Measurements from ENCODE around the gene FILIP1L.
"Not testable (repeated sequence)": the region's sequence is repeated elsewhere in the genome, so short reads cannot be mapped to it uniquely, and the experiment has no call there.

The FILIP1L gene

DNA sequence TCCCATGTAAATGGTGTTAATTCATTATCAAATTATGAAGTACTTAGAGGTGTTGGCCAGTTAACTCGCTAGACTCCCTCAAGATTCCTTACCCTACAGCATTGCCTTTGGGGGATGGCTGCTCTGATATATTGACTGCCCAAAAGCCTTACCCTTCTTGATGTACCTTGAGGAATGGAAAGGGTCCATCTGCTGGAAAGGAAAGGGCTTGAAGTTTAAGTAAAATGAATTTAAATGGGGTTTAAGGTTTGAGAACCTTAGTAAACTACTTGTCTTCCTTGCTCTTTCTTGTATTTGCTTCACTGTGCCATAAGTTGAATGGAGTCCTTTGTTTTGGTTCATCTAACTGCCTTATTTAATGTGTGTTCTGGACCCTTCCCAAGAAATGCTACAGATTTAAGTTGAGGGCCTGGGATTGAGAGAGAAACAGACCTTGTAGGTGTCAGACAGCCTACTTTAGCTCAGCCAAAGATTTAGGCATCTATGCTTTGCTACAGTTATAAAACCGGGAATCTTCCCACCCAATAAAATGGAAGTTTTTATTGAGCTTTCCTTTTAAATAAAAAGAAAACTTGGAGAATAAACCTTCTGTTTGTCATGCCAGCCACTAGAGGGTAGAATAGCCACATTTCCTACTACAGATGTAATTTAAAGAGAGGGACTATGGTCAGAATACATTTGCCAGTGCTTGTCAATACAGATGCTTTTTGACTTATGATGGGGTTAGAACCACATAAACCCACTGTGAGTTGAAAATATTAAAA lies 271.3 kb downstream of the FILIP1L start:
- DNase-seq (ENCODE audit: low spot score) = peak; percentile 73

DNA sequence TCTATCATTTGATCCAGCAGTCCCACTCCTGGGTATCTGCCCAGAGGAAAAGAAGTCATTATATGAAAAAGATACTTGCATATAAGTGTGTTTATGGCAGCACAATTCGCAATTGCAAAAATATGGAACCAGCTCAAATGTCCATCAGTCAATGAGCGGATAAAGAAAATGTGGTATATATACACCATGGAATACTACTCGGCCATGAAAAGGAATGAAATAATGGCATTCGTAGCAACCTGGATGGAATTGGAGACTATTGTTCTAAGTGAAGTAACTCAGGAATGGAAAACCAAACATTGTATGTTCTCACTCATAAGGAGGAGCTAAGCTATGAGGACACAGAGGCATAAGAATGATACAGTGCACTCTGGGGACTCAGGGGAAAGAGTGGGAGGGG lies 272.4 kb downstream of the FILIP1L start:
- not testable (repeated sequence) for DNase-seq (ENCODE audit: low spot score)

DNA sequence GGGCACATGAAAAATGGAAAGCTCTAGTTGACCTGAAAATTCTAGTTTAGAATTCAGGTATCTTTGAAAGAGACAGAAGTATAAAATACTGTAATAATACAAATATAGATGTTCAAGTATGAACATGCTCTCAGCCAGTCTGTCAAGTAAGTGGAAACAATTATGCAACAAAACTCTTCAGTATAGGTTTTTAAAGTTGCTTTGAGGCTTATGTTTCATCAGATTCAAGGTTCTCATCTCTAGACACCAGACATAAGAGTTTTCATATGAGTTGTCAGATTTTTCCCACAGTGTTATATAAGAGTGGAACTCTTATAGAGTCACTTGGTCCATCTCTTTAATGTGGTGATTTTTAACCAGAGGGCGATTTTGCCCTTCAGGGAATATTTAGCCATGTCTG lies 274.7 kb downstream of the FILIP1L start:
- no peak for DNase-seq (ENCODE audit: low spot score)

DNA sequence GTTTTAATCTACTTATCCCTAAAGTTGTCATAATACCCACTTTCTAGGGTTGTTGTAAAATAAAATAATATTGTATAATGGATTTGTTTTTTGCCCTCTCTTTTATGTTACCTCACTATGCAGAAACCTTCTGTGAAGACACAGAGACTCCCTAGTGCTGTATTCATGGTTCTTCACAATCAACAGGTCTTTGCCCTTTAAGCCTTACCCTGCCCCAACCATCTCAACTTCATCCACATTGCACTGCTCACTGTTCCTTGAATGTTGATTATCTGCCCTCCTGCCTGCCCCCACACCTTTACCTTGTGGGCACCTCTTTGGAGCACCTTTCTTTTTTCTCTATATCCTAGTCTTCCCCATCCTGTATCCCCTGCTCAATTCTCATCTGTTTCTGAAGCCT lies 275.5 kb downstream of the FILIP1L start:
- no peak for DNase-seq (ENCODE audit: low spot score)

DNA sequence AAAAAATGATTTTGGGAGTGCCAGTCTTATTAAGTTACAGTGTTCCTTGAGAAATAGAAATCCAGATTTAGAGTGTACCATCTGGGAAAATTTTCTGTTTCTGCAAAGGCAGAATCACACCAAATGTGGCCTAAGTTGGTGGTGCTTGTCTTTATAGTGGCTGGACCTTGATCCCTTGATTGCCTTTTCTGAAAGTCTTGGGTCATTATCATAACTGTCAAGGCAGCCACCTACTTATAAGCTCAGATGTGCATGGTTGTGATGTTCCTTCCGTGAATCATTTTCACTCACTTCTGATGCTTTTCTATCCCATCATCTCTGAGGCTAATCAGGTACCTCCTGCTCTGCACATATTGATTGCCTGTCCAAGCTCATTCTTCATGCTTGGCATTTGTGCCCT lies 276.6 kb downstream of the FILIP1L start:
- no peak for DNase-seq (ENCODE audit: low spot score)

GRCh38 chr3:99836681-99837080 lies 277.6 kb downstream of the FILIP1L start:
- no peak for DNase-seq (ENCODE audit: low spot score)

GRCh38 chr3:99834211-99834957 lies 279.9 kb downstream of the FILIP1L start:
- DNase-seq (ENCODE audit: low spot score) = no peak

DNA sequence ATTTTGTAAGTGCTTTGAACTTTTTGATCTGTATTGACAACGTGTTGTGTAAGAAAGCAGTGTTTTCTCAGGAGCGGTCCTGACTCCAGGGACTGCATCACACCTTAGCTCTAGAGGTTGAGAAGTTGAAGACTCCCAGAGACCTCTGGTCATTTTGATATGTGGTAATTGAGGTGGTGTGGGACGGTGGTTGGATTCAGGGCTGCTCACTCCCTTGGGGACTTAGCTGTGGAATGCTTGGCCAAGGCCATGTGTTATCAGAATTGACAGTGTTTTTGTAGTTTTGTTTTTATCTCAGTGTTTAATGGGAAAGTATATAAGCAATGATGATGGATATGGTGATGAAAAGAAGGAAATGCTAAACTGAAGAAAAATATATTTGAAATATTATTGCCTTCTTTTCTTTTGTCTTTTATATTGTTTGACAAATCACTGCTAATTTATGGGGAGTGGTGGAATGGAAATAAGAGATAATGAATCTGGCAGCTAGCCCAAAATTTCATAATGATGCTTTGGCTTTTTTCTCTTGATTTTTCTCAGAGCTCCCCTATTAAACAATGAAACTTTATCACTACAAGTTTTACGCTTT lies 280.6 kb downstream of the FILIP1L start:
- DNase-seq (ENCODE audit: low spot score) = no peak

DNA sequence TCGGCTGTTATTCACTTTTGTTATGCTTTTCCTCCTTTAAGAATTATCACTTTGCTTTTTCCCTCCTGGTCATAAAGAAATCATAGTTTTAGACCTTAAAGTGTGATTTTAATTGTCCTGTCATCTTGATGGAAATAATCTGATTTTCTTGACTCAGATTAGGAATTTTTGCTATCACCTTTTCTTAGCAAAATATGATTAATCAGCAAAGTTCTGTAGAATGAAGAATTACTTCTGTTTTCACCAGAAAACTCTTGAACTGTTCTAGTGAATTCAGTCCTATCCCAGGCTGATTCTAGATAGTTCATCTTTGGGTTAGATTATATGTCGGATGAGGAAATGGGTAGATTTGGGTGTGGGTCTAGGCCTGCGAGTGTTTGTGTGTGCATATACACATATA lies 284.5 kb downstream of the FILIP1L start:
- no peak for DNase-seq (ENCODE audit: low spot score)

GRCh38 chr3:99825004-99825640 lies 289.2 kb downstream of the FILIP1L start:
- DNase-seq (ENCODE audit: low spot score) = no peak

DNA sequence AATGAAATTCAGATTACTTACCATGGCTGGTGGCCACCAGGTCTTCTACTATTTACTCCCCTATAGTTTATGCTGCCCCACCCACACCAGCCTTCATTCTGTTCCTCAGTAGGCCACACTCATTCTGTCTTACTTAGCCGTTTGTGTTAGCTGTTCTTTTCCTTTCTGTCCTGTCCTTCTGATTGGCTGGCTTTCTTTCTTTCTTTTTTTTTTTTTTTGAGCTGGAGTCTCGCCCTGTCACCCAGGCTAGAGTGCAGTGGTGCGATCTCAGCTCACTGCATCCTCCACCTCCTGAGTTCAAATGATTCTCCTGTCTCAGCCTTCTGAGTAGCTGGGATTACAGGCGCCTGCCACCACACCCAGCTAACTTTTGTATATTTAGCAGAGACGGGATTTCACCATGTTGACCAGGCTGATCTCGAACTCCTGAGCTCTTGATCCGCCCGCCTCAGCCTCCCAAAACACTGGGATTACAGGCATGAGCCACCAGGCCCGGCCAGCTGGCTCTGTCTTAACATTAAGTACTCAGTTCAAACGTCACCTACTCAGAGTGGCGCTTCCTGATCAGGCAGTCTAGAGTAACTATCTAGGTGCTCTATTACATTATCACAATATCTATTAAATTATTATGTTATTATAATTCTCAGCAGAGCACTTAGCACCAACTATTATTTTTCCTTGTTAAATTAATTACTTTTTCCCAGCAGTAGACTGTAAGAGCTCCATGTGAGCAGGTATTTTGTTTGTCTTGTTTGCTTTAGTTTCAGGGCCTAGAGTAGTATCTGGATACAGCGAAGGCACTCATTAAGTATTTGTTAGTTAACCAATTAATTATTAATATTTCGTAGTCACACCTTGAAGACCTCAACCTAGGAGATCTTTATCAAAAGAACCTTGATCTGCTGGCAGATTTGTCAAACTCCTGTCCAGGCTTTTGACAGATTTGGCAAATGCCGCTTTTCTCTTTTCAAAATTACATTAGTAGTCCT lies 290.3 kb downstream of the FILIP1L start:
- no peak for DNase-seq (ENCODE audit: low spot score)

- DNase-seq (ENCODE audit: low spot score) = no peak
Measured at GRCh38 chr3:99818818-99819217, 295.5 kb downstream of the FILIP1L start.

DNA sequence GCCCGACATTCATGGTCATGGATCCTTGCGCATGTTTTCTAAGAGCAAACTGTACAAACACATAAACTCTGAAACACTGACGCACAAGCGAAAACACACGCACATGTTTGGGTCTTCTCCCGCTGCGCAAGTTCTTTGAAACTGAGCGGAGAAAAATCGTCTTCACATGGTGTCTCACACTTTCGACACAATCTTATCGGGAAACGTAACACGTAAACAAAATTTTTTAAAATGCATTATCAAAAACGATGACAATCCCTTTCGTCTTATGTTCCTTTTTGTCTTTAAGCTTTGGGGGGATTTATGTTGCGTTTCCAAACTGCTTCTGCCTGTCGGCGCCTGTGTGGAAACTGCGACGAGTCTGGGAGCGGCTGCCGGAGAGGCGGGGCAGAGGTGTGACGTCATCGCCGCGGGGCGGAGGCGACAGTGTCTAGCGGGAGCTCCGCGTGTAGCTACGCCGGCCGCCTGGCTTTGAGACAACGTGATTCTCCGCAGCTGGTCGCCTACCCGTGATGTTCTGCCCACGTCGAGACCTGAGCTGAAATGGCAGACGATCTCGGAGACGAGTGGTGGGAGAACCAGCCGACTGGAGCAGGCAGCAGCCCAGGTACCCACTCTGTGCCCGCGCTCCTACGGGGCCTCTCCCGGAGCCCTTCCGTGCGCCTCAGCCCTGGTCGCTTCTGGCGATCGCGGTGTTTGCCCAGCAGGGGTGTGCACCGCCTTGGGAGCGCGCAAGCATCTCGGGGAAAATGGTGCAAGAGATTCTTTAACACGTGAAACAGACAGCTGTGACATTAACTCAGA lies 296.7 kb downstream of the FILIP1L start, which contains the start of gene CMSS1:
TSS of gene CMSS1 (plus strand) at position 426 of the 804 bp plus-strand sequence.
- DNase-seq (ENCODE audit: low spot score) = peak; percentile 86

DNA sequence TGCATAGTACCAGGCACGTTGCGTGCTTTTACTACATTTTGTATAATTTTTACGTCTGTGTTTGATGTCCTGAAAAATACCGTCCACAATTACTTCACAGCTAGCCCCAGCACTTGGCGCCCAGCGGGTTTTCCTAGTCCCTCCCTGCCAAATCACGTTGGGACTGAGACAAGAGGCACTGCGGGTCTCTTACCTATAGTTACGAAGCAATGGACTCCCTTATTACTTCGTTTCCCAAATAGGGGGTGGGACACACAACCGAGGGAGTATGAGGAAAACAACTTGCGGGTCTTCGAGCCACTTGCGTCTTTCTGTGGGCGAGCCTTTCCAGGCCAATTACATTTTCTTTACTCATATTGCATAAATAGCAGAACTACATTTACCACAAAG lies 297.3 kb downstream of the FILIP1L start:
- DNase-seq (ENCODE audit: low spot score) = no peak

DNA sequence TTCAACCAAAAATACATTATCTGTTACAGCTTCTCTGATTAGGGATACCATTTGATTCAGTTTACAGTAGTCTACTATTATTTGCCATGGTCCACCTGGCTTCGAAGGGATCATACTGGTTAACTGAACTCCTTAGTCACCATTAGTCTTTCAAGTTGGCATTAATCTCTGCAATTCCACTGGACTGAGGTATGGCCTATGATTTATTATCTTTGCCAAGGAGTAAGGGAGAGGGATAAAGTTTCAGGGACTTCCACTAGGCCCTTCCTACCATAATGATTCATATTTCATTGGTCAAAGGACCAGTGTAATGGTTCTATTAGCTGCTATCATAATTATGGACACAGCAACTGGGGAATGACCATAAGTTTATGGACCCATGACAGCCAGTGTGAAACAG lies 303.9 kb downstream of the FILIP1L start:
- DNase-seq (ENCODE audit: low spot score) = no peak

DNA sequence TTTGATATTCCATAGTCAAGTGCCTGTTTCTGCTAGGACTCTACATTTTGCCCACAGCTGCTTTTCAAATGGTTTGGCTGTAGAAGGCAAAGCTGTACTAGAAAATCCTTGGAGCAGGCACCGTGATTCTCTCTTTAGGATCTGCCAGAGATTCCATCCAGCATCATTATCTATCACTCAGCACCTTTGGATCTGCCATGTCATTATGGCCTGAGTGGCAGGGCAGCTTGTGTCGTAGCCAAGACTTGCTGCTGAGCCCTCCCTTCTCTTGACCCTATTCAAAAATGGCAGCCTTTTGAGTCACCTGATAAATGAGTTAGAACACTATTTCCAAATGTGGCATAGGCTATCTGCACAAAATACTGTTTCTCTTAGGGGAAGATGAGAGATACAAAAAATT lies 304.7 kb downstream of the FILIP1L start:
- DNase-seq (ENCODE audit: low spot score) = no peak

DNA sequence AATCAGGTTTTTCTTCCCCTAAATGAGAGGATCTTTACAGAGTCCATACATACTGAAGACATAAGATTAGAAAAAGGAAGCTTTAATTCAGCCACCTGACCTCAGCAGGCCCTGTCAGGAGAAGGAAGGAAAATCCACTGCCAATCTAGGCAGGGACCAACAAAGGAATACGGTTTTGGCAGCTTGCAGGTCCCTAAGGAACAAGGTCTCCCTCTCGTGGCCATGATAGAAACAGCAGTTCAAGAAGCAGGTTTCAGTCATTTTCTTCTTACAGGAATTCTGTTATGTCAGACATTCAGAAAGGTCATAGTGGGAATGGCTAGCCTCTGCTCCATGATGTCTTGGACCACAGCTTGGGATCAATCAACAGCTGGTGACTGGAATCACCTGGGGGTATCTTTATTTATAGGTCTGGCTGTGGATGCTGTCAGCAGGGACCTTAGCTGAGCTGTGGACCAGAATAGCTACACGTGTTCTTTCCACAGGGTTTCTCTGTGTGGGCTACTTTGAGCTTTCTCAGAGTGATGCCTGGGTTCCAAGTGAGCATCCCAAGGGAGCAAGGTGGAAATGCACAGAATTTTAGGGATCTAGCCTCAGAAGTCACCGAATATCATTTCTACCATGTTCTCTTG lies 306.0 kb downstream of the FILIP1L start:
- peak; percentile 25 for DNase-seq (ENCODE audit: low spot score)

DNA sequence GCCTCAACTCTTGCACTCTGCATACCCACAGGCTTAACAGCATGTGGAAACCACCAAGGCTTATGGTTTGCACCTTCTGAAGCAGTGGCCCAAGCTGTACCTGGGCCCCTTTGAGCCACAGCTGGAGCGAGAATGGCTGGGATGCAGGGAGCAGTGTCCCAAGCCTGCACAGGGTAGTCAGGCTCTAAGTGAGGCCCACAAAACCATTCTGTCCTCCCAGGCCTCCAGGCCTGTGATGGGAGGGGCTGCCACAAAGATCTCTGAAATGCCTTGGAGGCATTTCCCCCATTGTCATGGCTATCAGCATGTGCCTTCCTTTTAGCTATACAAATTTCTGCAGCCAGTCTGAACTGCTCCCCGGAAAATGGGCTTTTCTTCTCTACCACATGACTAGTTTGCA lies 309.1 kb downstream of the FILIP1L start:
- no peak for DNase-seq (ENCODE audit: low spot score)

DNA sequence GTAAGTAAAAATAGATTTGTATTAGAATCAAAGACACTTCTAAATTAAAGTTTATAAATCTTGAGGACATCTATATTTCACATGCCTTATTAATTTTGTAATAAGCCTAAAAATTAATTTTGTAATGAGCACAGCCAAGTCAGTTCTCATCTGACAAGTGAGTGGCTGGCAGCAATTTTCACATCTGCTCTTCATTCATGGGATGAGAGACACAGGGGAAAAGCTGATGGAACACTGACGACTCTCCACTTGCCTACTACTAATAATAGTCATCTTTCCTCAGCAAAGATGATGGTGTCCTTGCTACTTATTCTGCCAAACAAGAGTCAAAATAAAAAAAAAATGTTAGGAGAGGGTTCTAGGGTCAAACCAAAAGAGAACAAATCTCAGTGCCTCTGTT lies 311.0 kb downstream of the FILIP1L start:
- no peak for DNase-seq (ENCODE audit: low spot score)

- no peak for DNase-seq (ENCODE audit: low spot score)
Measured at GRCh38 chr3:99799422-99799821, 314.9 kb downstream of the FILIP1L start.
